NCI-H187 (cell line): ENCODE results near the gene SPAG9.

Experiments used
- DNase-seq, 2 experiments: peaks; one replicate each; lab custom pipeline; 2025; lab: John Stamatoyannopoulos, UW

The SPAG9 gene

GRCh38 chr17:50917418-50917743 is 203.3 kb downstream of the SPAG9 start:
- no peak for DNase-seq

- DNase-seq, result no peak
Measured at GRCh38 chr17:50916708-50917417, 203.8 kb downstream of the SPAG9 start.

- DNase-seq, result no peak
Measured at GRCh38 chr17:50916026-50916707, 204.5 kb downstream of the SPAG9 start.

- DNase-seq, result no peak
Measured at GRCh38 chr17:50914505-50915063, 206.1 kb downstream of the SPAG9 start.

GRCh38 chr17:50913120-50913519 is 207.5 kb downstream of the SPAG9 start:
- no peak for DNase-seq
